ENCODE measurements around the gene CYP27C1. TPM values are rescaled to one million over a fixed set of nuclear protein-coding genes. Genes with fewer than 3 reads are reported as not detected.

Gene CYP27C1
- total RNA-seq, 1 donor from 2014 or later = not detected

DNA sequence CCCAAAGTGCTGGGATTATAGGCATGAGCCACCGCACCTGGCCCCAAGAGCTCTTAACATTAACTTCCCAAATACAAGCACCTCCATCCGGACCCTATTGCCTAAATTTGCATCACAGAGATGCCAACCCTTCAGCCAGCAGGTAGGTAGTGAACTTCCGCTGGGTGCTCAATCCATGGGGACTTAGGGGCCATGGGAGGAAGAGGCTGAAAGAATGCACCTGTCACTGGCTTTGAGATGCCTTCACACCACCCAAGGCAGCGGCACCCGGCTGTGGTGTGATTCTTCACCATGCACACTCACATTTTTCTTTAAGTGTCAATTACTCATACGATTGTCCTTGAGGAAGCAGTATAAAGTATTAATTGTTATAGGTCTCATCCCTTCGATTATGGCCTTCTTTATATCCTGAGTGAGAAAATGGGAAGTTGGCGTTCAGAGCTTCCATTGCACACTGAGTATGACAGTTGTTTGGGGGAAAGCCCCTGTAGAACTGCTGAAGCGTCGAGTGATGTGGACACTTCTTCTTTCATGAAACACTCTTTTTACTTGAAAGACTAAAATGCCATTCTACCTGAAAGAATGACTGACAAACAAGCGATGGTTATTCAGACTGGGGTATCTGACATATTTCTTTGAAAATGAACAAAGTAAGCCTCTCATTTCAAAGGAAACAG lies 61.3 kb downstream of the CYP27C1 start:
- H3K27ac Mint-ChIP-seq = no peak overlapping the region
- H3K4me1 Mint-ChIP-seq (ENCODE audit: low read depth) = no peaks in the 10 kb centered on the region
- intact Hi-C loops (cut with micrococcal nuclease) = no loop called here
- H3K36me3 Mint-ChIP-seq (ENCODE audit: low read depth) = no peaks in the 10 kb centered on the region
- no peak overlapping the region for H3K4me3 Mint-ChIP-seq
- DNase-seq (ENCODE audit: low spot score) = no peak
- H3K27me3 Mint-ChIP-seq (ENCODE audit: insufficient read depth) = peaks cover 10% of the 10 kb centered on the region
- H3K9me3 Mint-ChIP-seq = no peaks in the 10 kb centered on the region

DNA sequence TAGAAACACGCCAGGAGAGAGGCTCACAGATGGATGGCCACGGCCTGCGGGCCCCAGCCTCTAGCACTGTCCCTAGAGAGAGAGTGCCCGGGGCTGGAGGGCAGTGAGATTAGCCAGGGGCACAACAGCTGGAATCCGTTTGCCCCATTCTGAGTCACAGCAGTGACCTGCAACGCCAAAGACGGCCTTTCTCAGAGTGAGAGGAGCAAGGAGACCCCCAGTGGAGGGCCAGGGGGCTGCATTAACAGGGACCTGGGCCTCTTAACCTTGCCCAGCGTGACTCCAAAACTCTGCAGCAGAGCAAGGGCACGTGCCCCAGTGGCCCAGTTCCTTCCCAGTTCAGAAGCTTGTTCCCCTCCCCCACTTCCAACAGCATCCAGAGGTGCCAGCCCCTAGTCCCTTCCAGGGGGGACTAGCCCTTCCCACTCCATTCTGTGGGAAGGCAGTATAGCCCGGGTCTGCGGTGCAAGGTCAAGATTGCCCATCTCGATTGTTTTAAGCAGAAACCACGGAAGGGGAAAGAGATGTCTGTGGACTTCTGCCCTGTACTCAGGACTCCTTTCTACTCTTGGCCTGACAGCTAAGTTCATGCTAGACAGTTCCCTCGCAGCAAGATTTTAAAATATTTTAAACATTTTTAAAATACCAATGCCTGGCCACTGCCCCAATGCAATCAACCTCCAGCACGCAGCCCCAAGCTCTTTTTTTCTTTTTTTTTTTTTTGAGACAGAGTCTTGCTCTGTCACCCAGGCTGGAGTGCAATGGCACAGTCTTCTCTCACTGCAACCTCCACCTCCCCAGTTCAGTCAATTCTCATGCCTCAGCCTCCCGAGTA lies 62.2 kb downstream of the CYP27C1 start:
- intact Hi-C loops (cut with micrococcal nuclease) = no loop called here
- Mint-ChIP-seq H3K27me3 (ENCODE audit: insufficient read depth) (peaks cover 10% of the 10 kb centered on the region), H3K36me3 (ENCODE audit: low read depth) (no peaks in the 10 kb centered on the region), H3K9me3 (no peaks in the 10 kb centered on the region), H3K4me1 (ENCODE audit: low read depth) (no peaks in the 10 kb centered on the region), H3K4me3 (no peak overlapping the region), H3K27ac (no peak overlapping the region)
- no peak for DNase-seq (ENCODE audit: low spot score)

DNA sequence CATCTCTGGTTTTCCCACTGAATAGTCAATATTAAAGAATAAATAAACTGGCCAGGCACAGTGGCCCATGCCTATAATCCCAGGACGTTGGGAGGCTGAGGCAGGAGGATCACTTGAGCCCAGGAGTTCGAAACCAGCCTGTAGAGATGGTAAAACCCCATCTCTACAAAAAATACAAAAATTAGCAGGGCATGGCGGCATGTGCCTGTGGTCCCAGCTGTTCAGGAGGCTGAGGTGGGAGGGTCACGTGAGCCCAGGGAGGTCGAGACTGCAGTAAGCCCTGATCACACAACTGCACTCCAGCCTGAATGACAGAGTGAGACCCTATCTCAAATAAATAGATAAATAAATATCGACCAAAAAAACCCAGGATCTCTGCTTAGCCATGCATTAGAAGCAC lies 63.0 kb downstream of the CYP27C1 start:
- H3K27me3 Mint-ChIP-seq (ENCODE audit: insufficient read depth) = peaks cover 10% of the 10 kb centered on the region
- H3K27ac Mint-ChIP-seq = no peak overlapping the region
- no peaks in the 10 kb centered on the region for H3K4me1 Mint-ChIP-seq (ENCODE audit: low read depth)
- no peaks in the 10 kb centered on the region for H3K36me3 Mint-ChIP-seq (ENCODE audit: low read depth)
- intact Hi-C loops (cut with micrococcal nuclease) = no loop called here
- no peaks in the 10 kb centered on the region for H3K9me3 Mint-ChIP-seq
- DNase-seq (ENCODE audit: low spot score) = no peak
- no peak overlapping the region for H3K4me3 Mint-ChIP-seq

DNA sequence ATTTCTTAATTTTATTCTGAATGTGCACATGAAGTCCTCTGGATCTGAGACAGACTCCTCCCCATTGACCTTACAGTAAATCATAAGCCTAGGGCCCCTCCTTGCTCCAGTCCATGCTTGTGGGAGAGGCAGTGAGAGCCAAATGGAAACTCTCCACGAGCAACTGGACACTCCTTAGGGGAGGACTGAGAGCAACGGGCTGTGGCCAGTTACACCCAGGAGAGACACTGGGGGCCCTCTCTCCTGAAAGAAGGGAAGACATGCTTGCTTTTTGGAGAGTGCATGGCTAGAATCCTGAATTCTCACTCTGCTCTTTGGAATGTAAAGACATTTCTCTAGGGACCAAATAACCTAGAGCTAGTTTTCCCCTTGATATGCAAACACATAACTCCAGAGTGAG lies 64.2 kb downstream of the CYP27C1 start:
- Mint-ChIP-seq H3K36me3 (ENCODE audit: low read depth) (no peaks in the 10 kb centered on the region), H3K27ac (no peak overlapping the region), H3K9me3 (no peaks in the 10 kb centered on the region), H3K27me3 (ENCODE audit: insufficient read depth) (peaks cover 10% of the 10 kb centered on the region), H3K4me3 (no peak overlapping the region), H3K4me1 (ENCODE audit: low read depth) (no peaks in the 10 kb centered on the region)
- intact Hi-C loops (cut with micrococcal nuclease) = no loop called here
- no peak for DNase-seq (ENCODE audit: low spot score)

DNA sequence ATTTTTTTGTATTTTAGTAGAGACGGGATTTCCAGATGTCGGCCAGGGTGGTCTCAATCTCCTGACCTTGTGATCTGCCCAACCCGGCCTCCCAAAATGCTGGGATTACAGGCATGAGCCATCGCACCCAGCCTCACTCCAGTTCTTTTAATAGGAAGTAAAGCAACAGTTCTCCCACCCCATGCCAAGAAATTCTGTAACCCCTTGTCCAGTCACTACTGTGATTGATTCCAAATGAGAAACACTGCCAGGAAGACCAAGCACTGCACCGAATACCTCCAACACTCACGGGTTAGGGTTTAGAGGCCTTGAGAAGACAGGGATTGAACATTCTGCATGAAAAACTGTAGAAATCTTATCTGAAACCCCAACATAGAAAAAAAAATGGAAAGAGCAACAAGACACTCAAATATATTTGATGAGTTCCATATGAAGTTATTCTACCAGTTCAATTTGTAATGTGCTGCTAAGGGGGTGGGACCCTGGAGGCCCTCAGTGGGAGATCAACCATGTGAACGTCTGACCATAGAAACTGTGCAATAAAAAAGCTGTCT lies 65.0 kb downstream of the CYP27C1 start:
- Mint-ChIP-seq H3K27ac (no peak overlapping the region), H3K4me1 (ENCODE audit: low read depth) (no peaks in the 10 kb centered on the region), H3K9me3 (no peaks in the 10 kb centered on the region), H3K4me3 (no peak overlapping the region), H3K36me3 (ENCODE audit: low read depth) (no peaks in the 10 kb centered on the region), H3K27me3 (ENCODE audit: insufficient read depth) (peaks cover 10% of the 10 kb centered on the region)
- no peak for DNase-seq (ENCODE audit: low spot score)
- intact Hi-C loops (cut with micrococcal nuclease) = no loop called here

DNA sequence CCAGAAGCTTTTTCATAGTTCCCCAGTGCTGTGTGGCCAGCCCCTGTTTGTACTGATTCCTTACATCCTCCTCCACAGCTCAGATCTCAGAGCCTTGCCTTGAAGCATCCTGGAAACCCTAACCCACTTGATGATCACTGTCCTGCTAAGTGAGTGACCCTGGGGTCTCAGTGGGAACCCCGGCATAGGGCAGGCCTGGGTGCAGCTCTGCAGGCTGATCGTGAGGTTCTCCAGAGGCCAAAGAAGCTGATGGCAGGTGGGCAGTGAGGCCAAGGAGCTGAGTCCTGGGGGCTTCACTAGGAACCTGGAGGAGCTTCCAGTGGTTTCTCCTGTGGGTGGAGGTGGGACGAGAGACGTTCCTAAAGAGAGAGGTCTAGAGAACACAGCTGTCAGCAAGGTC lies 65.7 kb downstream of the CYP27C1 start:
- Mint-ChIP-seq H3K4me1 (ENCODE audit: low read depth) (no peaks in the 10 kb centered on the region), H3K9me3 (no peaks in the 10 kb centered on the region), H3K4me3 (no peak overlapping the region), H3K27me3 (ENCODE audit: insufficient read depth) (peaks cover 7% of the 10 kb centered on the region), H3K27ac (no peak overlapping the region), H3K36me3 (ENCODE audit: low read depth) (no peaks in the 10 kb centered on the region)
- DNase-seq (ENCODE audit: low spot score) = no peak
- intact Hi-C loops (cut with micrococcal nuclease) = no loop called here

DNA sequence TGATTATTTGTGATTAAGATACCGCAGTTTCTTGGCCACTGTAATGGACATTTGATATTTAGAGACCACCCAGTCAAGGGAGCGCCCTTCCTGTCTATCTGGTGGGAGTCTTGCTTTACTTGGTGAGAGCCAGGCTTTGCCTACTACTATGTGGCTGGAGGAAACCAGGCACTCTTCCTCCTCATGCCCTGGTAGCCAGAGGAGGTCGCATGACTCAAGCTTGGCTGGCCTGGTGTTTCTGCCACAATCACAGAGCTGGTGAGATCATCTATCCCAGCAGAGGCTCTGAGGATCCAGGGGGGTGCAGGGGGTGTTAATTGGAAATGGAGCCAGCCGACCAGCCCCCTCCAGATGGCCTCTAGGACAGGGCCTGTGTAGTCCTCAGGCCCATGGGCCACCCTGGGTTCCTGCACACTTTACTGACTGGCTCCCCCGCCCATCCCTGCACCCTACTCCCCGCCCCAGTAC lies 66.4 kb downstream of the CYP27C1 start:
- no peaks in the 10 kb centered on the region for H3K36me3 Mint-ChIP-seq (ENCODE audit: low read depth)
- no peaks in the 10 kb centered on the region for H3K4me1 Mint-ChIP-seq (ENCODE audit: low read depth)
- no peak overlapping the region for H3K4me3 Mint-ChIP-seq
- no peak overlapping the region for H3K27ac Mint-ChIP-seq
- no peak for DNase-seq (ENCODE audit: low spot score)
- H3K9me3 Mint-ChIP-seq = no peaks in the 10 kb centered on the region
- intact Hi-C loops (cut with micrococcal nuclease) = no loop called here
- peaks cover 3% of the 10 kb centered on the region for H3K27me3 Mint-ChIP-seq (ENCODE audit: insufficient read depth)

DNA sequence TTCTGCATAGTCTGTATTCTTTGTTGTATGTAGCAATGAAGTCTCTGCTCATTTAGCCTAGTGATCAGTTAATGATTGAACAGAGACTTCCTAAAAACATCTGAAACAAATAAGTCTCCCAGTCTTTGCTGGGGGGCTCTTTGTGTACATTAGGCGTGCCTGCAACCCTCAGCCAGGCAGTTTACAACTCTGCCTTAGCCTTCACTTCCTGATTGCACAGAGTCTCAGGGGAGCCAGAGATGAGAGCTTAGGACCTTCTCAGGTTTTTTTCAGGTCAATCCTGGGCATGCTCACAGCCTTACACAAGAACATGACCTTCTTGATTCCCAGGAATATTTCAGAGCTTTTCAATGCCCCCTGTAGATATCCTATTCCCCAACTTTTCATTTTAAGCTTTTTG lies 69.1 kb downstream of the CYP27C1 start:
- peaks cover 3% of the 10 kb centered on the region for H3K27me3 Mint-ChIP-seq (ENCODE audit: insufficient read depth)
- no peaks in the 10 kb centered on the region for H3K9me3 Mint-ChIP-seq
- H3K36me3 Mint-ChIP-seq (ENCODE audit: low read depth) = no peaks in the 10 kb centered on the region
- intact Hi-C loops (cut with micrococcal nuclease) = no loop called here
- H3K27ac Mint-ChIP-seq = no peak overlapping the region
- DNase-seq (ENCODE audit: low spot score) = no peak
- H3K4me3 Mint-ChIP-seq = no peak overlapping the region
- H3K4me1 Mint-ChIP-seq (ENCODE audit: low read depth) = no peaks in the 10 kb centered on the region

DNA sequence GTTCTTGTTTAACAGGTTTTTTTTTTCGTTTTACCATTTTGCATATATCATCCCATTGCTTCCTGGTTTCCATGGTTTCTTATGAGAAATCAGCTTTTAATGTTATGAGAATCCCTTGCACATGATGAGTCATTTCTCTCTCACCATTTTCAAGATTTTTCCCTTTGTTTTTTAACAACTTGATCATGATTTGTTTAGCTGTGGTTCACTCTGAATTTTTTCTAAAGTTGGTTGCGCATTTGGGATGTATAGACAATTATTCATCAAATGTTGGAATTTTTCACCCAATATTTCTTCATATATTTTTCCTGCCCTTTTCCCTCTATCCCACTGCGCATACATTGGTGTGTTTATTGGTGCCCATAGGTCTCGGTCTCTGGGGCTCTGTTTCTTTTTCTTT lies 70.7 kb downstream of the CYP27C1 start:
- intact Hi-C loops (cut with micrococcal nuclease) = no loop called here
- H3K27ac Mint-ChIP-seq = no peak overlapping the region
- H3K9me3 Mint-ChIP-seq = no peaks in the 10 kb centered on the region
- no peaks in the 10 kb centered on the region for H3K4me1 Mint-ChIP-seq (ENCODE audit: low read depth)
- DNase-seq (ENCODE audit: low spot score) = no peak
- no peaks in the 10 kb centered on the region for H3K27me3 Mint-ChIP-seq (ENCODE audit: insufficient read depth)
- no peak overlapping the region for H3K4me3 Mint-ChIP-seq
- H3K36me3 Mint-ChIP-seq (ENCODE audit: low read depth) = no peaks in the 10 kb centered on the region

DNA sequence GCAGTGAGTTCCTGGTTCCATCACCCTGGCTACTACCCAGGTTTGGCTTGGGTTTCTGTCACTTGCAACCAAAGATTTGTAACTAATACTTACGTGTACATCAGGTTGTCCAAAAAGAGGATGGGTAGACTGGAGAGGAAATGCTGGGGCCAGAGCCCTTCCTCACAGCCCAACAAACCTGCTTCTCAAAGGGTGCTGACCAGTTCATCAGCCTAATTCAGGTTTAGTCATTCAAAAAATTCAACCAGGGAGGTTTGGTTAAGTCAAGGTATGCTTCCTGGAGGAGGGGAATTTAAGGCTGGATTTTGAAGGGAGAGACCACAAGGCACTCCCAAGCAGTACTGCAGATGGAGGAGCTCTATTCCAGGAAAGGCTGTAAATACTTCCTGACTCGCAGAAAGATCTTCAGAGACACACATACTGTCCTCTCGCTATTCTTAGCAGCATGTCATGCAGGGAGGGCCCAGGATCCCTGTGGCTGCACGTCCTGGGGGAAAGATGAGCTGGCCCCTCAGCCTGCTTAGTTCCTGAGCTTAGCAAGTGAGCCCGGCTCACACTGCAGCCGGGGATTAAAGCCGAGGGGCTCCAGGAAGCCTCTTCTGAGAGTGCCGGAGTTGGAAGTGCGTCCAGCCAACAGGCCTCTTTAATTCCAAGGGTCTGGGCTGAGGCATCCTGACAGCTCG lies 73.1 kb downstream of the CYP27C1 start:
- Mint-ChIP-seq H3K36me3 (ENCODE audit: low read depth) (no peaks in the 10 kb centered on the region), H3K27ac (no peak overlapping the region), H3K27me3 (ENCODE audit: insufficient read depth) (no peaks in the 10 kb centered on the region), H3K4me3 (no peak overlapping the region), H3K4me1 (ENCODE audit: low read depth) (no peaks in the 10 kb centered on the region), H3K9me3 (no peaks in the 10 kb centered on the region)
- no peak for DNase-seq (ENCODE audit: low spot score)
- intact Hi-C loops (cut with micrococcal nuclease) = no loop called here

DNA sequence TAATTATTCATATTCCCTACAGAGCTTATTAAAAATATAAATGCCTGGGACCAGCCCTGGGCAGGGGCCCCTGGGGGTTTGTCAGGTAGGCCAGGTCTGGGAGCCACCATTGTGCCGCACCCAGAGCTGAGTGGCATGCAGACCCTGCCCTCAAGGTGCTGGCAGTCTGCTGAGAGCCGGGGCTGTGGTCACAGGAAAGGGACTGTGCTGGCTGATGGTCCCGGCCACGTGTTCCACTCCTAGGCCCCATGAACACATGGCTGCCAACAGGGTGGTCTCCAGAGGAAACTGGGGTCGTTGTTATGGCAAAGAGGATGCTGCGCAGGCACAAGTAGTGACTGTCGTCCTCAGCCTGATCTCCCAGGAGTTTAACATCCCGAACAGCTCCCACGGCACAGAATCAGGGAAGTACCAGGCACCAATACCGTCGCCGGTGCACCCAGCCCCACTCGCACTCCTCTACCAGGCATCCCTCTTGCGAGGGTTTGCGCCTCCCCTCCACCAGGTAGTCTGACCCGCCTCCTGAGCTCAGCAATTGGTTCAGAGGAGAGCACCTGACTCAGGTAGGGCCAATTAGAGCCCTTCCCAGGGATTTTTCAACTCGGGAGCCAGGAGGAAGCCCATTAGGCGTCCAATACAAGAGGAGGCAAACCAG lies 73.9 kb downstream of the CYP27C1 start:
- Mint-ChIP-seq H3K27ac (no peak overlapping the region), H3K4me3 (no peak overlapping the region), H3K4me1 (ENCODE audit: low read depth) (no peaks in the 10 kb centered on the region), H3K27me3 (ENCODE audit: insufficient read depth) (no peaks in the 10 kb centered on the region), H3K9me3 (no peaks in the 10 kb centered on the region), H3K36me3 (ENCODE audit: low read depth) (no peaks in the 10 kb centered on the region)
- no peak for DNase-seq (ENCODE audit: low spot score)
- intact Hi-C loops (cut with micrococcal nuclease) = no loop called here

DNA sequence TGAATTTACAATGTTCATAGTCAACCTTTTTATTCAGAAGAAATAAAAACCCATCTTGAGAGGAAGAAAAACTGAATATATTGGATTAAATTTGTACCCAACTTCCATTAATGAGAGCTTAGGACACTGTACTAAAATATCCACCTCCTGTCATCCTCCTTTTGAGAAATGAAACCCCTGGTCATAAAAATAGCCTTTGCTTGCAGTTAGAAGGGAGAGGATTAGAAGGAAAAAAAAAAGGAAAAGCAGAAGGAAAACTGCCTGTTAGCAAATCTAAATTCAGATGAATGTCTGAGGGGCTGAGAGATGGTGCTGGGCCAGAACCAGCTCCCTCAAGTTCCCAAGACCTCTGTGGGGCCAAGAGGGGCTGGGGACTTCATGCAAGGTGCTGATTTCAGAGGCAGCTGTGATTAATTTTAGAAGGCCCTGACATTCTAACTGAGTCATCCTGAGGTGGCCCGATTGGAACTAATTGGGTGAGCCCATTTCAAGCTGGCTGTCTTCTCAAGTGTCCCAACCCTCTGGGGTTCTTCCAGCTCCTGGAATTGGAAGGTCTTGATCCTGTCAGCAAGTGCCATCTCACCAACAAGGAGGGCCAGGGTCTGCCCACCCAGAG lies 74.7 kb downstream of the CYP27C1 start:
- intact Hi-C loops (cut with micrococcal nuclease) = no loop called here
- no peaks in the 10 kb centered on the region for H3K4me1 Mint-ChIP-seq (ENCODE audit: low read depth)
- no peak for DNase-seq (ENCODE audit: low spot score)
- no peaks in the 10 kb centered on the region for H3K36me3 Mint-ChIP-seq (ENCODE audit: low read depth)
- peaks cover 4% of the 10 kb centered on the region for H3K27me3 Mint-ChIP-seq (ENCODE audit: insufficient read depth)
- no peaks in the 10 kb centered on the region for H3K9me3 Mint-ChIP-seq
- H3K27ac Mint-ChIP-seq = no peak overlapping the region
- H3K4me3 Mint-ChIP-seq = no peak overlapping the region
